HCT116 (cell line): ENCODE measurements around the gene PTN. TPM values are rescaled to one million over a fixed set of nuclear protein-coding genes. Genes with fewer than 3 reads are reported as not detected.

ENCODE experiments used
- ATAC-seq: fragments of 200-7000 bp; cut with Tn5 transposase; 2 replicates; pipeline ENCODE4 v1.9.1; 2020; ENCODE audit warnings: mild to moderate bottlenecking, moderate library complexity
- BruUV-seq: library from RNA; stranded (reverse); fragments of 400-500 nt; replicated peaks from 2 replicates; lab custom pipeline; 2021; lab: Mats Ljungman, UMichigan
- CTCF ChIA-PET: fragments of 300-600 bp; sonication (Branson Sonifier 250); formaldehyde crosslinking; loops from one replicate; lab custom pipeline; 2021; ENCODE audit warnings: antibody characterized with exemption; lab: Charles Lee
- POLR2A ChIA-PET: fragments of 300-600, 350-600 bp; sonication (Branson Sonifier 250); formaldehyde crosslinking; loops from one replicate; lab custom pipeline; 2021; ENCODE audit warnings: antibody characterized with exemption; lab: Charles Lee
- RAD21 ChIA-PET, 2 experiments: fragments of 300-600 bp; sonication (Branson Sonifier 250); formaldehyde crosslinking; loops; one replicate each; lab custom pipeline; 2023; ENCODE audit warnings: low total read pairs in 2 of 2; ENCODE audit not compliant: uncharacterized antibody in 2 of 2, unreplicated experiment in 2 of 2, low non-redundant PET in 1 of 2; lab: Charles Lee
- DNase-seq: peaks from one replicate; pipeline ENCODE4 v3.0.0-alpha.2; 2010; ENCODE audit warnings: low read depth, low spot score
- H2AFZ ChIP-seq: fragments of 200-600 bp; shearing (Covaris generic), sonication (generic); 2 replicates; pipeline ENCODE4 v1.6.1; 2017; ENCODE audit warnings: low read depth, mixed run types, mixed read lengths, antibody characterized with exemption, low read length; ENCODE audit not compliant: poor library complexity, severe bottlenecking
- H3K27ac ChIP-seq: 2 replicates; pipeline ENCODE4 v1.5.1; 2012; ENCODE audit warnings: low read depth, low read length
- H3K27me3 ChIP-seq: fragments of 200-600 bp; sonication (generic); 2 replicates; pipeline ENCODE4 v1.6.1; 2016; ENCODE audit warnings: mixed run types, low read length, mixed read lengths; ENCODE audit not compliant: insufficient read depth
- H3K36me3 ChIP-seq, 2 experiments: fragments of 200-500 bp in 1 of 2; fragments of 200-600 bp in 1 of 2; sonication (Bioruptor generic) in 1 of 2; sonication (generic) in 1 of 2; 2 replicates each; pipeline versions ENCODE4 v1.5.1 to v1.6.1; 2014 to 2016; ENCODE audit warnings: low read length in 2 of 2, inconsistent platforms in 1 of 2, mixed read lengths in 1 of 2, mixed run types in 1 of 2; ENCODE audit not compliant: insufficient read depth in 2 of 2, control insufficient read depth in 1 of 2
- H3K4me1 ChIP-seq, 2 experiments: fragments of 200-600 bp in 1 of 2; sonication (generic) in 1 of 2; 2 replicates each; pipeline versions ENCODE4 v1.5.1 to v1.6.1; 2012 to 2017; ENCODE audit warnings: low read length in 2 of 2, inconsistent platforms in 1 of 2, mild to moderate bottlenecking in 1 of 2, mixed read lengths in 1 of 2, mixed run types in 1 of 2, moderate library complexity in 1 of 2; ENCODE audit not compliant: insufficient read depth in 2 of 2, control insufficient read depth in 1 of 2
- H3K4me2 ChIP-seq: fragments of 200-600 bp; sonication (generic); 2 replicates; pipeline ENCODE4 v1.6.1; 2017; ENCODE audit warnings: mixed run types, low read length, mixed read lengths
- H3K4me3 ChIP-seq, 2 experiments: fragments of 200-600 bp in 1 of 2; sonication (generic) in 1 of 2; replicated peaks in 1 of 2; 2 replicates each; pipeline ENCODE4 v1.5.1; 2011 to 2016; ENCODE audit warnings: low read length in 2 of 2, control low read depth in 1 of 2, low read depth in 1 of 2, mild to moderate bottlenecking in 1 of 2, mixed read lengths in 1 of 2, mixed run types in 1 of 2
- H3K79me2 ChIP-seq: fragments of 200-600 bp; sonication (generic); 2 replicates; pipeline ENCODE4 v1.6.1; 2017; ENCODE audit warnings: mild to moderate bottlenecking, mixed run types, low read length, moderate library complexity, mixed read lengths; ENCODE audit not compliant: insufficient read depth
- H3K9ac ChIP-seq: fragments of 200-600 bp; sonication (generic); 2 replicates; pipeline ENCODE4 v1.6.1; 2016; ENCODE audit warnings: low read length, mixed read lengths
- H3K9me2 ChIP-seq: fragments of 200-600 bp; sonication (generic), shearing (Covaris generic); 2 replicates; pipeline ENCODE4 v1.6.1; 2017; ENCODE audit warnings: mixed run types, mild to moderate bottlenecking, moderate library complexity; ENCODE audit not compliant: insufficient read depth
- H3K9me3 ChIP-seq, 2 experiments: fragments of 200-500 bp in 1 of 2; fragments of 200-600 bp in 1 of 2; sonication (Bioruptor generic) in 1 of 2; sonication (generic) in 1 of 2; 2 replicates each; pipeline ENCODE4 v1.6.1; 2014 to 2017; ENCODE audit warnings: low read length in 2 of 2, mixed read lengths in 2 of 2, inconsistent platforms in 1 of 2, low read depth in 1 of 2, mild to moderate bottlenecking in 1 of 2, mixed run types in 1 of 2, moderate library complexity in 1 of 2; ENCODE audit not compliant: control insufficient read depth in 1 of 2, insufficient read depth in 1 of 2
- H4K20me1 ChIP-seq: fragments of 200-600 bp; sonication (generic), shearing (Covaris generic); 2 replicates; pipeline ENCODE4 v1.6.1; 2017; ENCODE audit warnings: mixed run types, mild to moderate bottlenecking, moderate library complexity; ENCODE audit not compliant: insufficient read depth
- CBX3 ChIP-seq: IDR thresholded peaks from 2 replicates; pipeline ENCODE4 v1.6.1; 2012; ENCODE audit warnings: low read depth
- EZH2phosphoT487 ChIP-seq: fragments of 200-600 bp; IDR thresholded peaks from 2 replicates; pipeline ENCODE4 v1.6.1; 2018; ENCODE audit warnings: antibody characterized with exemption, borderline replicate concordance
- JUND ChIP-seq: IDR thresholded peaks from 2 replicates; pipeline ENCODE4 v1.6.1; 2012
- POLR2A ChIP-seq: IDR thresholded peaks from 2 replicates; pipeline ENCODE4 v1.7.0; 2011; ENCODE audit warnings: borderline replicate concordance; ENCODE audit not compliant: insufficient read depth, insufficient read length; ENCODE audit errors: extremely low read depth
- RAD21 ChIP-seq: IDR thresholded peaks from 2 replicates; pipeline ENCODE4 v1.6.1; 2012; ENCODE audit warnings: low read depth, mild to moderate bottlenecking
- SIN3A ChIP-seq: IDR thresholded peaks from 2 replicates; pipeline ENCODE4 v1.6.1; 2012; ENCODE audit warnings: low read depth
- YY1 ChIP-seq: IDR thresholded peaks from 2 replicates; pipeline ENCODE4 v1.6.1; 2011; ENCODE audit warnings: low read length, low read depth, moderate library complexity, mild to moderate bottlenecking; ENCODE audit not compliant: insufficient replicate concordance; ENCODE audit errors: extremely low read depth
- ZFX ChIP-seq: fragments of 450-650 bp; IDR thresholded peaks from 2 replicates; pipeline ENCODE4 v1.6.1; 2017
- ZNF274 ChIP-seq: fragments of 200-500 bp; sonication (Bioruptor generic); IDR thresholded peaks from 2 replicates; pipeline ENCODE4 v1.6.1; 2014; ENCODE audit warnings: mild to moderate bottlenecking, low read depth, low read length, inconsistent platforms
- intact Hi-C: fragments of 100-400 bp; cut with micrococcal nuclease; formaldehyde crosslinking; loops from 2 replicates; pipeline ENCODE4 v1.10.0; 2022
- total RNA-seq: library from RNA; stranded (reverse); gene quantifications from one replicate; pipeline ENCODE4 v1.2.1, GENCODE V29; 2021; ENCODE audit not compliant: unreplicated experiment
- TF ChIP-seq, protein P1 (sequence below): IDR thresholded peaks from 2 replicates; pipeline ENCODE4 v1.6.1; 2011; ENCODE audit warnings: mild to moderate bottlenecking, low read length, moderate library complexity; ENCODE audit not compliant: insufficient replicate concordance; ENCODE audit errors: extremely low read depth
- TF ChIP-seq, protein P2 (sequence below): IDR thresholded peaks from 2 replicates; pipeline ENCODE4 v1.6.1; 2012
- TF ChIP-seq, protein P3 (sequence below): IDR thresholded peaks from 2 replicates; pipeline ENCODE4 v1.6.1; 2012
- TF ChIP-seq, protein P4 (sequence below): IDR thresholded peaks from 2 replicates; pipeline ENCODE4 v1.6.1; 2012; ENCODE audit warnings: low read depth

The PTN gene
- total RNA-seq, 1 experiment from 2014 or later = not detected

DNA sequence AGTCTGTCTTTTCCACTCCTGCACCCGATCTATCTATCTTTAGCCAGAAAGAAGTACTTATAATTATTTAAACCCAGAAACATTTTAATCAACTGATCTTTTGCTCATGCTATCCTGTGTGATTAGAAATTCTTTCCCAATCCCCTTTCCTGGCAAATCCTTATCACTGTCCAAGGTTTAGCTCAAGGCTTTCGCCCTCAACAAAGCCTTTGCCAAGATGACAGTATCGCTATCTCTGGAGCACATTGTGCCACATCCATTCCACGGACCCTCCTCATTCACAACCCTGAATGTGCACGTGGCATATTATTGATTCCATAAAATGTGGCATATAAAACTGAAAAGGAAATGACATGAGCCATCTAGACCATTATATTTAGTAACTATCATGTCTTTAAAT, 71.3 kb downstream of the PTN start:
- DNase-seq = no peak
- Histone ChIP-seq H3K79me2 (no peaks in the 10 kb centered on the region), H3K9me2 (no peaks in the 10 kb centered on the region), H3K9ac (no peak overlapping the region), H3K27ac (no peak overlapping the region), H3K4me3 (no peak overlapping the region), H3K27me3 (no peaks in the 10 kb centered on the region), H3K36me3 (no peaks in the 10 kb centered on the region), H3K4me1 (no peaks in the 10 kb centered on the region), H3K4me2 (no peak overlapping the region), H2AFZ (no peak overlapping the region), H4K20me1 (no peaks in the 10 kb centered on the region), H3K9me3 (peaks cover 4 to 8% of the 10 kb centered on the region in 2 experiments; a peak in 2 of 4 replicates)
- ChIA-PET POLR2A (no interaction called here), CTCF (no interaction called here), RAD21 (no interaction called here)
- BruUV-seq = no TSS peak
- no peak for ATAC-seq
- intact Hi-C loops = no loop called here
- TF ChIP-seq, protein P1, sequence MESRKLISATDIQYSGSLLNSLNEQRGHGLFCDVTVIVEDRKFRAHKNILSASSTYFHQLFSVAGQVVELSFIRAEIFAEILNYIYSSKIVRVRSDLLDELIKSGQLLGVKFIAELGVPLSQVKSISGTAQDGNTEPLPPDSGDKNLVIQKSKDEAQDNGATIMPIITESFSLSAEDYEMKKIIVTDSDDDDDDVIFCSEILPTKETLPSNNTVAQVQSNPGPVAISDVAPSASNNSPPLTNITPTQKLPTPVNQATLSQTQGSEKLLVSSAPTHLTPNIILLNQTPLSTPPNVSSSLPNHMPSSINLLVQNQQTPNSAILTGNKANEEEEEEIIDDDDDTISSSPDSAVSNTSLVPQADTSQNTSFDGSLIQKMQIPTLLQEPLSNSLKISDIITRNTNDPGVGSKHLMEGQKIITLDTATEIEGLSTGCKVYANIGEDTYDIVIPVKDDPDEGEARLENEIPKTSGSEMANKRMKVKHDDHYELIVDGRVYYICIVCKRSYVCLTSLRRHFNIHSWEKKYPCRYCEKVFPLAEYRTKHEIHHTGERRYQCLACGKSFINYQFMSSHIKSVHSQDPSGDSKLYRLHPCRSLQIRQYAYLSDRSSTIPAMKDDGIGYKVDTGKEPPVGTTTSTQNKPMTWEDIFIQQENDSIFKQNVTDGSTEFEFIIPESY = no peak
- TF ChIP-seq, protein P2, sequence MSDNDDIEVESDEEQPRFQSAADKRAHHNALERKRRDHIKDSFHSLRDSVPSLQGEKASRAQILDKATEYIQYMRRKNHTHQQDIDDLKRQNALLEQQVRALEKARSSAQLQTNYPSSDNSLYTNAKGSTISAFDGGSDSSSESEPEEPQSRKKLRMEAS = no peak
- TF ChIP-seq ZNF274 (no peak), YY1 (no peak)

DNA sequence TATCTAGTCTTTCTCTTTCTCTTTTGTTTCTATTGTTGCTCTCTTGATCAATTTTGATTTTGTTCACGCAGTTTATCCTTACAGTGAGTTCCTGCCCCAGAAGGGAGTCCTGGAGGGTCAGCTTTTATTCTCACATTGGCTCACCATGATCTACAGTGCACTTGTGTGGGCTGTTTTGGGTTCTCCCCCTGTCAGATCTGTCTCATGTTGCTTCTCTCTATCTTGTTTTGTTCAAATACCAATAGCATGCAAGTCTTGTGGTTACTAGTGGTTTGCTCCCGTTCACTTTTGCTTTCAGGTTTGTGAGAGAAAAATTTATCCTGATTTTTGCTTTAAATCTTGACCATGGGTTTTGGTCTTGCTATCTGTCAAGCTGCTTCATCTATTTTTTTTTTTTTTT, 74.3 kb downstream of the PTN start:
- CTCF ChIA-PET = no interaction called here
- Histone ChIP-seq H3K4me3 (no peak overlapping the region), H3K27ac (no peak overlapping the region), H4K20me1 (no peaks in the 10 kb centered on the region), H3K36me3 (no peaks in the 10 kb centered on the region), H2AFZ (no peak overlapping the region), H3K4me1 (no peaks in the 10 kb centered on the region), H3K9ac (no peak overlapping the region), H3K4me2 (no peak overlapping the region), H3K27me3 (no peaks in the 10 kb centered on the region), H3K9me3 (peaks cover 4 to 8% of the 10 kb centered on the region in 2 experiments; a peak in 2 of 4 replicates), H3K9me2 (no peaks in the 10 kb centered on the region), H3K79me2 (no peaks in the 10 kb centered on the region)
- POLR2A ChIA-PET = no interaction called here
- intact Hi-C loops = no loop called here
- DNase-seq (no peak), ATAC-seq (no peak)
- RAD21 ChIA-PET = no interaction called here
- BruUV-seq = no TSS peak
- TF ChIP-seq EZH2phosphoT487 (no peak), SIN3A (no peak), ZFX (no peak), POLR2A (no peak), ZNF274 (no peak), RAD21 (no peak), CBX3 (no peak), JUND (no peak)
- TF ChIP-seq, protein P3, sequence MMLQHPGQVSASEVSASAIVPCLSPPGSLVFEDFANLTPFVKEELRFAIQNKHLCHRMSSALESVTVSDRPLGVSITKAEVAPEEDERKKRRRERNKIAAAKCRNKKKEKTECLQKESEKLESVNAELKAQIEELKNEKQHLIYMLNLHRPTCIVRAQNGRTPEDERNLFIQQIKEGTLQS = no peak
- TF ChIP-seq, protein P4, sequence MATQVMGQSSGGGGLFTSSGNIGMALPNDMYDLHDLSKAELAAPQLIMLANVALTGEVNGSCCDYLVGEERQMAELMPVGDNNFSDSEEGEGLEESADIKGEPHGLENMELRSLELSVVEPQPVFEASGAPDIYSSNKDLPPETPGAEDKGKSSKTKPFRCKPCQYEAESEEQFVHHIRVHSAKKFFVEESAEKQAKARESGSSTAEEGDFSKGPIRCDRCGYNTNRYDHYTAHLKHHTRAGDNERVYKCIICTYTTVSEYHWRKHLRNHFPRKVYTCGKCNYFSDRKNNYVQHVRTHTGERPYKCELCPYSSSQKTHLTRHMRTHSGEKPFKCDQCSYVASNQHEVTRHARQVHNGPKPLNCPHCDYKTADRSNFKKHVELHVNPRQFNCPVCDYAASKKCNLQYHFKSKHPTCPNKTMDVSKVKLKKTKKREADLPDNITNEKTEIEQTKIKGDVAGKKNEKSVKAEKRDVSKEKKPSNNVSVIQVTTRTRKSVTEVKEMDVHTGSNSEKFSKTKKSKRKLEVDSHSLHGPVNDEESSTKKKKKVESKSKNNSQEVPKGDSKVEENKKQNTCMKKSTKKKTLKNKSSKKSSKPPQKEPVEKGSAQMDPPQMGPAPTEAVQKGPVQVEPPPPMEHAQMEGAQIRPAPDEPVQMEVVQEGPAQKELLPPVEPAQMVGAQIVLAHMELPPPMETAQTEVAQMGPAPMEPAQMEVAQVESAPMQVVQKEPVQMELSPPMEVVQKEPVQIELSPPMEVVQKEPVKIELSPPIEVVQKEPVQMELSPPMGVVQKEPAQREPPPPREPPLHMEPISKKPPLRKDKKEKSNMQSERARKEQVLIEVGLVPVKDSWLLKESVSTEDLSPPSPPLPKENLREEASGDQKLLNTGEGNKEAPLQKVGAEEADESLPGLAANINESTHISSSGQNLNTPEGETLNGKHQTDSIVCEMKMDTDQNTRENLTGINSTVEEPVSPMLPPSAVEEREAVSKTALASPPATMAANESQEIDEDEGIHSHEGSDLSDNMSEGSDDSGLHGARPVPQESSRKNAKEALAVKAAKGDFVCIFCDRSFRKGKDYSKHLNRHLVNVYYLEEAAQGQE = no peak
- TF ChIP-seq, protein P1 = no peak
